ENCODE data around the gene NHERF1. TPM values are rescaled to one million over a fixed set of nuclear protein-coding genes. Genes with fewer than 3 reads are reported as not detected.

NHERF1 gene
- total and polyA plus RNA-seq, 2 of the 13 experiments (the other 11 are each of a cell fraction or from before 2014, with no cell fraction given), result 169 to 269 TPM

DNA sequence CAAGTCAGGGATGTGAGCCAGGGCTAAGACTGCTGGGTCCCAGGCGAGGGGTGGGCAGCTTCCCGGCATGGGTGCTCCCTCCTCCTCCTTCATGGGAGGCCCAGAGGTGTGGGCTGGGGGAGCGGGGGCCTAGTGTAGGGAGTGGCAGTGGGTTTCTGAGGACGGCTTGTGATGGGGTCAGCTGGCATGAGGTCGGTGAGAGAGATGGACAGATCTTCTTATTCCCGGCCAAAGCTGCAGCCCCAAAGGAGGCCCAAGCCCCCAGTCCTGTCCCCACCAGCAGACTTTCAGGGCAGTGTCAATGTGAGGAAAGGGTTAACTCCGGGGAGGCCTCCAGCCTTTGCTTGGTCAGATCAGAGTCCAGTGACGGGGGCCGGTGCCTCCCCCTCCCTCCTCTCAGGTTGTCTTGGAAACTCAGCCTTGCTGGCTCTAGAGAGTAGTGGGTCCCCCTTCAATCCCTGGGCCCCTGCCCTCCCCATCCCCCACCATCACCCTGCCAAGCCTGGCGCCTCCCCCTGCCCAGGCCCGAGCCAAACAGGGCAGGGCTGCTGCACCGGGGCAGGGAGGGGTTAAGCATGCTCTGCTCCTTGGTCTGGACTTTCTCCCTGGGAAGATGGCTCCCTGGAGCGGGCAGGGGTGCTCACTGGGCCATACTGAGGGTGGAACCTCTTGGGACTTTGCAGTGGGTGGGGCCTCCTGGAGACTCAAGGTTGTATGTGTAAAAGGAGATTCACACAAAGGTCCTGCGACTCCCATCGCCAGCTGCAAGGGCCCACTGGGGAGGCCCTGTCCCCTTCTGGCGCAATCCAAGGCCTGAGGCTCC is 15.3 kb downstream of the NHERF1 start (continued):
- TF ChIP-seq, protein P1, sequence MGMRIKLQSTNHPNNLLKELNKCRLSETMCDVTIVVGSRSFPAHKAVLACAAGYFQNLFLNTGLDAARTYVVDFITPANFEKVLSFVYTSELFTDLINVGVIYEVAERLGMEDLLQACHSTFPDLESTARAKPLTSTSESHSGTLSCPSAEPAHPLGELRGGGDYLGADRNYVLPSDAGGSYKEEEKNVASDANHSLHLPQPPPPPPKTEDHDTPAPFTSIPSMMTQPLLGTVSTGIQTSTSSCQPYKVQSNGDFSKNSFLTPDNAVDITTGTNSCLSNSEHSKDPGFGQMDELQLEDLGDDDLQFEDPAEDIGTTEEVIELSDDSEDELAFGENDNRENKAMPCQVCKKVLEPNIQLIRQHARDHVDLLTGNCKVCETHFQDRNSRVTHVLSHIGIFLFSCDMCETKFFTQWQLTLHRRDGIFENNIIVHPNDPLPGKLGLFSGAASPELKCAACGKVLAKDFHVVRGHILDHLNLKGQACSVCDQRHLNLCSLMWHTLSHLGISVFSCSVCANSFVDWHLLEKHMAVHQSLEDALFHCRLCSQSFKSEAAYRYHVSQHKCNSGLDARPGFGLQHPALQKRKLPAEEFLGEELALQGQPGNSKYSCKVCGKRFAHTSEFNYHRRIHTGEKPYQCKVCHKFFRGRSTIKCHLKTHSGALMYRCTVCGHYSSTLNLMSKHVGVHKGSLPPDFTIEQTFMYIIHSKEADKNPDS (CRISPR knock-in tag; IDR thresholded peaks at IDR 0.05), result no peak
- TF ChIP-seq, protein P2, sequence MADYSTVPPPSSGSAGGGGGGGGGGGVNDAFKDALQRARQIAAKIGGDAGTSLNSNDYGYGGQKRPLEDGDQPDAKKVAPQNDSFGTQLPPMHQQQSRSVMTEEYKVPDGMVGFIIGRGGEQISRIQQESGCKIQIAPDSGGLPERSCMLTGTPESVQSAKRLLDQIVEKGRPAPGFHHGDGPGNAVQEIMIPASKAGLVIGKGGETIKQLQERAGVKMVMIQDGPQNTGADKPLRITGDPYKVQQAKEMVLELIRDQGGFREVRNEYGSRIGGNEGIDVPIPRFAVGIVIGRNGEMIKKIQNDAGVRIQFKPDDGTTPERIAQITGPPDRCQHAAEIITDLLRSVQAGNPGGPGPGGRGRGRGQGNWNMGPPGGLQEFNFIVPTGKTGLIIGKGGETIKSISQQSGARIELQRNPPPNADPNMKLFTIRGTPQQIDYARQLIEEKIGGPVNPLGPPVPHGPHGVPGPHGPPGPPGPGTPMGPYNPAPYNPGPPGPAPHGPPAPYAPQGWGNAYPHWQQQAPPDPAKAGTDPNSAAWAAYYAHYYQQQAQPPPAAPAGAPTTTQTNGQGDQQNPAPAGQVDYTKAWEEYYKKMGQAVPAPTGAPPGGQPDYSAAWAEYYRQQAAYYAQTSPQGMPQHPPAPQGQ (CRISPR knock-in tag; IDR thresholded peaks at IDR 0.05; ENCODE audit: borderline replicate concordance), result no peak
- TF ChIP-seq NCOR1 (IDR thresholded peaks at IDR 0.05; ENCODE audit: borderline replicate concordance, low read length), result peak; percentile 97
- 0 out of 2 replicates have a peak, but pooled peaks have one; percentile 28 for TF ChIP-seq CAMTA2 (CRISPR knock-in tag; IDR thresholded peaks at IDR 0.05; ENCODE audit: borderline replicate concordance)
- TF ChIP-seq KMT2A (CRISPR knock-in tag; IDR thresholded peaks at IDR 0.05), result peak; percentile 78
- TF ChIP-seq SRF (IDR thresholded peaks at IDR 0.05; ENCODE audit: low read depth, low read length), result peak; percentile 47; the same call in 1 of the 2 replicates
- peak; percentile 69; the same call in 1 of the 2 replicates for TF ChIP-seq JUND (CRISPR knock-in tag; IDR thresholded peaks at IDR 0.05)
- TF ChIP-seq GATAD1 (CRISPR knock-in tag; IDR thresholded peaks at IDR 0.05), result peak; percentile 66
- TF ChIP-seq PRMT3 (CRISPR knock-in tag; IDR thresholded peaks at IDR 0.05; ENCODE audit: borderline replicate concordance, low read depth), result no peak
- TF ChIP-seq ETV6 (CRISPR knock-in tag; conservative IDR thresholded peaks at IDR 0.05), result peak; percentile 70; the same call in 1 of the 2 replicates
- TF ChIP-seq ZNF607 (CRISPR knock-in tag; IDR thresholded peaks at IDR 0.05; ENCODE audit: borderline replicate concordance), result peak; percentile 70; the same call in 1 of the 2 replicates
- TF ChIP-seq MLLT10 (CRISPR knock-in tag; IDR thresholded peaks at IDR 0.05), result no peak
- no peak for TF ChIP-seq SOX13 (IDR thresholded peaks at IDR 0.05)
- TF ChIP-seq SOX13 (CRISPR knock-in tag; conservative IDR thresholded peaks at IDR 0.05 in 1 of 2, IDR thresholded peaks at IDR 0.05 in 1 of 2), result peak in 1 of 2 experiments; percentile 75; a peak in 2 of 4 replicates
- no peak for TF ChIP-seq AHR (CRISPR knock-in tag; IDR thresholded peaks at IDR 0.05)
- TF ChIP-seq EEA1 (CRISPR knock-in tag; IDR thresholded peaks at IDR 0.05; ENCODE audit: borderline replicate concordance), result no peak
- TF ChIP-seq THAP11 (CRISPR knock-in tag; IDR thresholded peaks at IDR 0.05), result peak; percentile 68
- TF ChIP-seq, protein P3, sequence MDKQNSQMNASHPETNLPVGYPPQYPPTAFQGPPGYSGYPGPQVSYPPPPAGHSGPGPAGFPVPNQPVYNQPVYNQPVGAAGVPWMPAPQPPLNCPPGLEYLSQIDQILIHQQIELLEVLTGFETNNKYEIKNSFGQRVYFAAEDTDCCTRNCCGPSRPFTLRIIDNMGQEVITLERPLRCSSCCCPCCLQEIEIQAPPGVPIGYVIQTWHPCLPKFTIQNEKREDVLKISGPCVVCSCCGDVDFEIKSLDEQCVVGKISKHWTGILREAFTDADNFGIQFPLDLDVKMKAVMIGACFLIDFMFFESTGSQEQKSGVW (CRISPR knock-in tag; IDR thresholded peaks at IDR 0.05; ENCODE audit: borderline replicate concordance), result no peak
- TF ChIP-seq MBD4 (IDR thresholded peaks at IDR 0.05; ENCODE audit: borderline replicate concordance, low read length), result no peak
- TF ChIP-seq ZNF446 (CRISPR knock-in tag; IDR thresholded peaks at IDR 0.05), result no peak
- peak; percentile 83; the same call in 1 of the 2 replicates for TF ChIP-seq ERF (CRISPR knock-in tag; IDR thresholded peaks at IDR 0.05)
- peak; percentile 83; the same call in 1 of the 2 replicates for TF ChIP-seq MYC (CRISPR knock-in tag; IDR thresholded peaks at IDR 0.05; ENCODE audit: borderline replicate concordance)
- TF ChIP-seq KLF13 (CRISPR knock-in tag; IDR thresholded peaks at IDR 0.05), result no peak
- TF ChIP-seq ZSCAN30 (CRISPR knock-in tag; IDR thresholded peaks at IDR 0.05), result 0 out of 2 replicates have a peak, but pooled peaks have one; percentile 74
- TF ChIP-seq, protein P4, sequence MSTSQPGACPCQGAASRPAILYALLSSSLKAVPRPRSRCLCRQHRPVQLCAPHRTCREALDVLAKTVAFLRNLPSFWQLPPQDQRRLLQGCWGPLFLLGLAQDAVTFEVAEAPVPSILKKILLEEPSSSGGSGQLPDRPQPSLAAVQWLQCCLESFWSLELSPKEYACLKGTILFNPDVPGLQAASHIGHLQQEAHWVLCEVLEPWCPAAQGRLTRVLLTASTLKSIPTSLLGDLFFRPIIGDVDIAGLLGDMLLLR (CRISPR knock-in tag; IDR thresholded peaks at IDR 0.05), result 0 out of 2 replicates have a peak, but pooled peaks have one; percentile 69
